WTC11 (cell line): ENCODE results near the gene ATN1. TPM values are rescaled to one million over a fixed set of nuclear protein-coding genes. Genes with fewer than 3 reads are reported as not detected.

Source experiments
- ATAC-seq: fragments of 200-7000 bp; cut with Tn5 transposase; 2 replicates; pipeline ENCODE4 v1.10.0; 2021; ENCODE audit warnings: mild to moderate bottlenecking, moderate library complexity
- CTCF ChIA-PET: fragments of 300-600 bp; sonication (Branson Sonifier 250); formaldehyde crosslinking; loops from one replicate; lab custom pipeline; 2021; ENCODE audit warnings: antibody characterized with exemption; lab: Charles Lee
- POLR2A ChIA-PET: fragments of 350-600 bp; sonication (Branson Sonifier 250); formaldehyde crosslinking; loops from one replicate; lab custom pipeline; 2021; ENCODE audit warnings: antibody characterized with exemption; lab: Charles Lee
- DNase-seq: peaks from one replicate; pipeline ENCODE4 v3.0.0; 2021; ENCODE audit warnings: low spot score
- H3K27ac Mint-ChIP-seq: 2 replicates; pipeline ENCODE4 v1.8.0; 2021; ENCODE audit warnings: mixed read lengths
- H3K27me3 Mint-ChIP-seq: 2 replicates; pipeline ENCODE4 v1.8.0; 2021; ENCODE audit warnings: low read depth, mild to moderate bottlenecking, moderate library complexity, mixed read lengths
- H3K36me3 Mint-ChIP-seq: 2 replicates; pipeline ENCODE4 v1.8.0; 2021; ENCODE audit warnings: mixed read lengths
- H3K4me1 Mint-ChIP-seq: 2 replicates; pipeline ENCODE4 v1.8.0; 2022; ENCODE audit warnings: mixed read lengths
- H3K4me3 Mint-ChIP-seq: 2 replicates; pipeline ENCODE4 v1.8.0; 2021; ENCODE audit warnings: mild to moderate bottlenecking, moderate library complexity, mixed read lengths
- H3K9me3 Mint-ChIP-seq: 2 replicates; pipeline ENCODE4 v1.8.0; 2021; ENCODE audit warnings: mixed read lengths
- CBFB ChIP-seq: sonication (generic); formaldehyde crosslinking; IDR thresholded peaks from 2 replicates; pipeline ENCODE4 v1.8.1; 2022; ENCODE audit warnings: mild to moderate bottlenecking, low read depth, missing genetic modification reagents
- CREB1 ChIP-seq: sonication (generic); formaldehyde crosslinking; IDR thresholded peaks from 2 replicates; pipeline ENCODE4 v1.8.0; 2023; ENCODE audit warnings: mild to moderate bottlenecking, missing genetic modification reagents
- ETV6 ChIP-seq: sonication (generic); formaldehyde crosslinking; IDR thresholded peaks from 2 replicates; pipeline ENCODE4 v1.8.1; 2022; ENCODE audit warnings: mild to moderate bottlenecking, missing genetic modification reagents
- GABPB1 ChIP-seq: sonication (generic); formaldehyde crosslinking; IDR thresholded peaks from 2 replicates; pipeline ENCODE4 v1.8.1; 2023; ENCODE audit warnings: mild to moderate bottlenecking, missing genetic modification reagents
- GTF2I ChIP-seq: fragments of 250-450 bp; sonication (Bioruptor Pico); conservative IDR thresholded peaks from 2 replicates; pipeline ENCODE4 v1.4.0; 2021; ENCODE audit warnings: mild to moderate bottlenecking
- JUN ChIP-seq: sonication (generic); formaldehyde crosslinking; IDR thresholded peaks from 2 replicates; pipeline ENCODE4 v1.8.0; 2023; ENCODE audit warnings: mild to moderate bottlenecking, missing genetic modification reagents
- MXD4 ChIP-seq: fragments of 250-450 bp; sonication (Bioruptor Pico); IDR thresholded peaks from 2 replicates; pipeline ENCODE4 v1.8.0; 2021; ENCODE audit warnings: mild to moderate bottlenecking, moderate library complexity, borderline replicate concordance
- MYBL2 ChIP-seq: sonication (generic); formaldehyde crosslinking; IDR thresholded peaks from 2 replicates; pipeline ENCODE4 v1.8.1; 2023; ENCODE audit warnings: mild to moderate bottlenecking, moderate library complexity, missing genetic modification reagents
- NFE2L1 ChIP-seq: sonication (generic); formaldehyde crosslinking; IDR thresholded peaks from 2 replicates; pipeline ENCODE4 v1.8.1; 2023; ENCODE audit warnings: missing genetic modification reagents
- NFYB ChIP-seq: sonication (generic); formaldehyde crosslinking; conservative IDR thresholded peaks from 2 replicates; pipeline ENCODE4 v1.8.0; 2022; ENCODE audit warnings: low read depth, missing genetic modification reagents
- OVOL2 ChIP-seq: fragments of 250-450 bp; sonication (Bioruptor Pico); IDR thresholded peaks from 2 replicates; pipeline ENCODE4 v1.9.0; 2021; ENCODE audit warnings: mild to moderate bottlenecking, borderline replicate concordance
- PRRX2 ChIP-seq: fragments of 250-450 bp; sonication (Bioruptor Pico); IDR thresholded peaks from 2 replicates; pipeline ENCODE4 v1.8.0; 2021; ENCODE audit warnings: mild to moderate bottlenecking
- SP1 ChIP-seq: sonication (generic); formaldehyde crosslinking; conservative IDR thresholded peaks from 2 replicates; pipeline ENCODE4 v1.8.1; 2022; ENCODE audit warnings: missing genetic modification reagents
- ZNF416 ChIP-seq: fragments of 250-450 bp; sonication (Bioruptor Pico); IDR thresholded peaks from 2 replicates; pipeline ENCODE4 v1.9.0; 2021; ENCODE audit warnings: mild to moderate bottlenecking, inconsistent platforms
- ZNF423 ChIP-seq: fragments of 250-450 bp; sonication (Bioruptor Pico); IDR thresholded peaks from 2 replicates; pipeline ENCODE4 v2.1.2; 2022; ENCODE audit warnings: mild to moderate bottlenecking, moderate library complexity
- total RNA-seq: library from RNA; stranded (reverse); gene quantifications from 3 replicates; pipeline ENCODE4 v1.2.3, GENCODE V29; 2021
- TF ChIP-seq, protein P1 (sequence below): sonication (generic); formaldehyde crosslinking; IDR thresholded peaks from 2 replicates; pipeline ENCODE4 v1.8.1; 2022; ENCODE audit warnings: mild to moderate bottlenecking, moderate library complexity, missing genetic modification reagents
- TF ChIP-seq, protein P2 (sequence below): sonication (generic); formaldehyde crosslinking; IDR thresholded peaks from 2 replicates; pipeline ENCODE4 v1.8.0; 2023; ENCODE audit warnings: missing genetic modification reagents, mild to moderate bottlenecking, borderline replicate concordance
- TF ChIP-seq, protein P3 (sequence below): fragments of 250-450 bp; sonication (Bioruptor Pico); IDR thresholded peaks from 2 replicates; pipeline ENCODE4 v1.8.0; 2021; ENCODE audit warnings: mild to moderate bottlenecking
- TF ChIP-seq, protein P4 (sequence below): sonication (generic); formaldehyde crosslinking; IDR thresholded peaks from 2 replicates; pipeline ENCODE4 v1.8.1; 2022; ENCODE audit warnings: missing genetic modification reagents, borderline replicate concordance
- TF ChIP-seq, protein P5 (sequence below): sonication (generic); formaldehyde crosslinking; IDR thresholded peaks from 2 replicates; pipeline ENCODE4 v1.8.1; 2022; ENCODE audit warnings: mild to moderate bottlenecking, missing genetic modification reagents, moderate library complexity, borderline replicate concordance

The ATN1 gene
- total RNA-seq, 1 experiment from 2014 or later: 87.1 TPM

DNA sequence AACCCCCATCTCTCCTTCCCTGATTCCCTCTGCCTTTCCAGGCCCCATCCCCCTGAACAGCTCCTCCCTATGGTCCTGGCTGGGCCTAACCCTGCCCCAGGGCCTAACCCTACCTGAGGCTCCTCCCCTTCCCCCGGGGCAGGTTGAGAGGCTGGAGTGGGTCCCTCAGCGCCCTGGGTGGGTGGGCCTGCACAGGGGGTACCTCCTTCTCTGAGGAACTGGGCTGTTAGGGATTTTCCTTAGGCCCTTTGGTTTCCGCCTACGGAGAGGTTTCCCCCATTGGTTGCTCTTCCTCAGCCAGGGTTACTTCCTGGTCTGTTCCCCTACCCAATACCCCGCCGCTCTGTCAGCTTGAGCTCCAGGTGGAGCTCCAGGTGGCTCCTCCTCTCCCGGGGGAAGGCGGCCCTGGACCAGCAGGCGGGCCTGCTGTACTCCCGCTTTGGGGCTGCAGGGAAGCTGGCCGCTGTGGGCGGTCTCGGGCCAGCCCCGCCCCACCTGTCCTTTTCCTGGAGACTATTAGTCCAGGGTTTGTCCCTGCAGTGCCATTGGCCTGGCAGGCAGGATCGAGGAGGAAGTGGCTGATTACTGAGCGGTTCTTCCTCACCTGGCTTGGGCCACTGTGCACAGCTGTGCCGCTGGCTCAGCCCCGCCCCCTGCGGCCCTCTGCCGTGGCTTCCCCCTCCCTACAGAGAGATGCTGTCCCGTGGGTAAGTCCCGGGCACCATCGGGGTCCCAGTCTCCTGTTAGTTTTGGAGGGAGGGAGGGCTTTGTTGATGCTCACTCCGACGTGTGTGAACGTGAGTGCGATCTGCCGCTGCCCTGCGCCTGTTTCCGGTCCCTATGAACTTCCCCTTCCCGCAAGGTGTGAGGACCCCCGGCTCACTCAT lies 18.5 kb downstream of the ATN1 start (continued):
- TF ChIP-seq, protein P1, sequence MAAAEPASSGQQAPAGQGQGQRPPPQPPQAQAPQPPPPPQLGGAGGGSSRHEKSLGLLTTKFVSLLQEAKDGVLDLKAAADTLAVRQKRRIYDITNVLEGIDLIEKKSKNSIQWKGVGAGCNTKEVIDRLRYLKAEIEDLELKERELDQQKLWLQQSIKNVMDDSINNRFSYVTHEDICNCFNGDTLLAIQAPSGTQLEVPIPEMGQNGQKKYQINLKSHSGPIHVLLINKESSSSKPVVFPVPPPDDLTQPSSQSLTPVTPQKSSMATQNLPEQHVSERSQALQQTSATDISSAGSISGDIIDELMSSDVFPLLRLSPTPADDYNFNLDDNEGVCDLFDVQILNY (CRISPR knock-in tag): peak; percentile 84; the same call in 1 of the 2 replicates
- no peak for TF ChIP-seq PRRX2
- TF ChIP-seq NFYB (CRISPR knock-in tag): 0 out of 2 replicates have a peak, but pooled peaks have one; percentile 25
- TF ChIP-seq ZNF423 (CRISPR knock-in tag): peak; percentile 98
- TF ChIP-seq, protein P2, sequence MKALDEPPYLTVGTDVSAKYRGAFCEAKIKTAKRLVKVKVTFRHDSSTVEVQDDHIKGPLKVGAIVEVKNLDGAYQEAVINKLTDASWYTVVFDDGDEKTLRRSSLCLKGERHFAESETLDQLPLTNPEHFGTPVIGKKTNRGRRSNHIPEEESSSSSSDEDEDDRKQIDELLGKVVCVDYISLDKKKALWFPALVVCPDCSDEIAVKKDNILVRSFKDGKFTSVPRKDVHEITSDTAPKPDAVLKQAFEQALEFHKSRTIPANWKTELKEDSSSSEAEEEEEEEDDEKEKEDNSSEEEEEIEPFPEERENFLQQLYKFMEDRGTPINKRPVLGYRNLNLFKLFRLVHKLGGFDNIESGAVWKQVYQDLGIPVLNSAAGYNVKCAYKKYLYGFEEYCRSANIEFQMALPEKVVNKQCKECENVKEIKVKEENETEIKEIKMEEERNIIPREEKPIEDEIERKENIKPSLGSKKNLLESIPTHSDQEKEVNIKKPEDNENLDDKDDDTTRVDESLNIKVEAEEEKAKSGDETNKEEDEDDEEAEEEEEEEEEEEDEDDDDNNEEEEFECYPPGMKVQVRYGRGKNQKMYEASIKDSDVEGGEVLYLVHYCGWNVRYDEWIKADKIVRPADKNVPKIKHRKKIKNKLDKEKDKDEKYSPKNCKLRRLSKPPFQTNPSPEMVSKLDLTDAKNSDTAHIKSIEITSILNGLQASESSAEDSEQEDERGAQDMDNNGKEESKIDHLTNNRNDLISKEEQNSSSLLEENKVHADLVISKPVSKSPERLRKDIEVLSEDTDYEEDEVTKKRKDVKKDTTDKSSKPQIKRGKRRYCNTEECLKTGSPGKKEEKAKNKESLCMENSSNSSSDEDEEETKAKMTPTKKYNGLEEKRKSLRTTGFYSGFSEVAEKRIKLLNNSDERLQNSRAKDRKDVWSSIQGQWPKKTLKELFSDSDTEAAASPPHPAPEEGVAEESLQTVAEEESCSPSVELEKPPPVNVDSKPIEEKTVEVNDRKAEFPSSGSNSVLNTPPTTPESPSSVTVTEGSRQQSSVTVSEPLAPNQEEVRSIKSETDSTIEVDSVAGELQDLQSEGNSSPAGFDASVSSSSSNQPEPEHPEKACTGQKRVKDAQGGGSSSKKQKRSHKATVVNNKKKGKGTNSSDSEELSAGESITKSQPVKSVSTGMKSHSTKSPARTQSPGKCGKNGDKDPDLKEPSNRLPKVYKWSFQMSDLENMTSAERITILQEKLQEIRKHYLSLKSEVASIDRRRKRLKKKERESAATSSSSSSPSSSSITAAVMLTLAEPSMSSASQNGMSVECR: no peak
- TF ChIP-seq SP1 (CRISPR knock-in tag): peak; percentile 65
- no peak for TF ChIP-seq CBFB
- TF ChIP-seq GABPB1 (CRISPR knock-in tag): peak; percentile 40; the same call in 1 of the 2 replicates
- TF ChIP-seq ETV6: peak; percentile 98
- peak; percentile 58; the same call in 1 of the 2 replicates for TF ChIP-seq MYBL2 (CRISPR knock-in tag)

DNA sequence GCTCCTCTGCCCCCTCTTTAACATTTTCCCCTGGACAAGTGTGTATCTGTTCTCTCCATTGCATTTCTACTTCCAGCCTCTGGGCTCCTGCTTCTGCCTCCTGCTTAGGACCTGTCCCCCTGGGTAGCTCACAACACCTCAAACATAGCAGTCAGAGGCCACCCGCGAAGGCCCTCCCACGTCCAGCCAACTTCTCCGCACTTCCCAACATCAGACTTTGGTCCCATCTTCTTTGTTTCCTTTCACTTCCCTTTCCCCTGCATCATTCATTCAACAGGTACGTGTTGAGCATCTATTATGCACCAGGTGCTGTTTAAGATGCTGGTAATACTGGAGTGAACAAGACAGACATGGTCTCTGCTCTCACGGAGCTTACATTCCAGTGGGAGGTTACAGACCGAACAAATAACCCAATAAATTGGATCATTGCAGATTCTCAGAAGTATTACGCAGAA lies 19.2 kb downstream of the ATN1 start:
- Mint-ChIP-seq H3K27ac (peak overlapping the region; percentile 77), H3K4me3 (peak overlapping the region; percentile 98), H3K36me3 (no peaks in the 10 kb centered on the region), H3K4me1 (peaks cover 37% of the 10 kb centered on the region), H3K27me3 (no peaks in the 10 kb centered on the region), H3K9me3 (no peaks in the 10 kb centered on the region)
- ChIA-PET POLR2A (interaction anchor here (0.6 to 6.2 kb wide), 12 partner anchors 9 to 181 kb away, joined by 3 to 167 read pairs (median 8); partner anchors contain the start of genes C1RL, LPCAT3, PTMS and SPSB2), CTCF (interaction anchor here (0.6 to 5.7 kb wide), 13 partner anchors 9 to 198 kb away, joined by 3 to 296 read pairs (median 21); partner anchors contain the start of genes C1RL, CDCA3, LPCAT3 and SPSB2)
- DNase-seq (no peak), ATAC-seq (no peak)
- TF ChIP-seq SP1 (CRISPR knock-in tag) (no peak), NFE2L1 (CRISPR knock-in tag) (peak; percentile 13; the same call in 1 of the 2 replicates)

DNA sequence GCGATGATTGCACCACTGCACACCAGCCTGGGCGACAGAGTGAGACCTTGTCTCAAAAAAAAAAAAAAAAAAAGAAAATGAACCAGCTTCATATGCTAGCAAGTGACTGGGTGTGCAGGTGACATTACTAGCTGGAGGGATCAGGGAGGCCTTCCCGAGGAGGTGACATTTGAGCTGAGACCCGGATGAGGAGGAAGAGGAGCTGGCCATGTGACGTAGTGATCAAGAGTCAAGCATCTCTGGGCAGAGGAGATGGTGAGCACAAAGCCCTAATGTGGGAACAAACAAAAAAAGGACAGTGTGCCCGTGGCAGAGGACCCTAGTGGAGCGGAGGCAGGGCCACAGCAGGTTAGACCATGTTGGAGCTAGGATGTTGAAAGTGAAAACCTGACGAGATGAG lies 19.9 kb downstream of the ATN1 start:
- Mint-ChIP-seq H3K4me3 (0 out of 2 replicates have a peak overlapping the region, but pooled peaks have one; percentile 8), H3K36me3 (no peaks in the 10 kb centered on the region), H3K27ac (no peak overlapping the region), H3K9me3 (no peaks in the 10 kb centered on the region), H3K4me1 (peaks cover 37% of the 10 kb centered on the region), H3K27me3 (no peaks in the 10 kb centered on the region)
- ChIA-PET CTCF (interaction anchor here (1.3 to 5.7 kb wide), 5 partner anchors 10 to 197 kb away, joined by 4 to 296 read pairs (median 51); partner anchors contain the start of gene SPSB2), POLR2A (interaction anchor here (1.1 to 6.2 kb wide), 3 partner anchors 16 to 80 kb away, joined by 3 to 167 read pairs (median 7); partner anchors contain the start of genes LPCAT3 and TPI1)
- ATAC-seq: no peak
- DNase-seq: no peak
- no peak for TF ChIP-seq JUN (CRISPR knock-in tag)
- TF ChIP-seq, protein P3, sequence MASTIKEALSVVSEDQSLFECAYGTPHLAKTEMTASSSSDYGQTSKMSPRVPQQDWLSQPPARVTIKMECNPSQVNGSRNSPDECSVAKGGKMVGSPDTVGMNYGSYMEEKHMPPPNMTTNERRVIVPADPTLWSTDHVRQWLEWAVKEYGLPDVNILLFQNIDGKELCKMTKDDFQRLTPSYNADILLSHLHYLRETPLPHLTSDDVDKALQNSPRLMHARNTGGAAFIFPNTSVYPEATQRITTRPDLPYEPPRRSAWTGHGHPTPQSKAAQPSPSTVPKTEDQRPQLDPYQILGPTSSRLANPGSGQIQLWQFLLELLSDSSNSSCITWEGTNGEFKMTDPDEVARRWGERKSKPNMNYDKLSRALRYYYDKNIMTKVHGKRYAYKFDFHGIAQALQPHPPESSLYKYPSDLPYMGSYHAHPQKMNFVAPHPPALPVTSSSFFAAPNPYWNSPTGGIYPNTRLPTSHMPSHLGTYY (CRISPR knock-in tag): no peak
- no peak for TF ChIP-seq OVOL2 (CRISPR knock-in tag)
- no peak for TF ChIP-seq NFYB (CRISPR knock-in tag)
- TF ChIP-seq, protein P4, sequence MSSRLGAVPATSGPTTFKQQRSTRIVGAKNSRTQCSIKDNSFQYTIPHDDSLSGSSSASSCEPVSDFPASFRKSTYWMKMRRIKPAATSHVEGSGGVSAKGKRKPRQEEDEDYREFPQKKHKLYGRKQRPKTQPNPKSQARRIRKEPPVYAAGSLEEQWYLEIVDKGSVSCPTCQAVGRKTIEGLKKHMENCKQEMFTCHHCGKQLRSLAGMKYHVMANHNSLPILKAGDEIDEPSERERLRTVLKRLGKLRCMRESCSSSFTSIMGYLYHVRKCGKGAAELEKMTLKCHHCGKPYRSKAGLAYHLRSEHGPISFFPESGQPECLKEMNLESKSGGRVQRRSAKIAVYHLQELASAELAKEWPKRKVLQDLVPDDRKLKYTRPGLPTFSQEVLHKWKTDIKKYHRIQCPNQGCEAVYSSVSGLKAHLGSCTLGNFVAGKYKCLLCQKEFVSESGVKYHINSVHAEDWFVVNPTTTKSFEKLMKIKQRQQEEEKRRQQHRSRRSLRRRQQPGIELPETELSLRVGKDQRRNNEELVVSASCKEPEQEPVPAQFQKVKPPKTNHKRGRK (CRISPR knock-in tag): no peak
- TF ChIP-seq ZNF416 (CRISPR knock-in tag): no peak
- TF ChIP-seq GTF2I: no peak
- TF ChIP-seq CREB1 (CRISPR knock-in tag): no peak
- no peak for TF ChIP-seq MXD4 (CRISPR knock-in tag)
- TF ChIP-seq, protein P5, sequence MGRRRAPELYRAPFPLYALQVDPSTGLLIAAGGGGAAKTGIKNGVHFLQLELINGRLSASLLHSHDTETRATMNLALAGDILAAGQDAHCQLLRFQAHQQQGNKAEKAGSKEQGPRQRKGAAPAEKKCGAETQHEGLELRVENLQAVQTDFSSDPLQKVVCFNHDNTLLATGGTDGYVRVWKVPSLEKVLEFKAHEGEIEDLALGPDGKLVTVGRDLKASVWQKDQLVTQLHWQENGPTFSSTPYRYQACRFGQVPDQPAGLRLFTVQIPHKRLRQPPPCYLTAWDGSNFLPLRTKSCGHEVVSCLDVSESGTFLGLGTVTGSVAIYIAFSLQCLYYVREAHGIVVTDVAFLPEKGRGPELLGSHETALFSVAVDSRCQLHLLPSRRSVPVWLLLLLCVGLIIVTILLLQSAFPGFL (CRISPR knock-in tag): no peak
